DMS153 (cell line): ENCODE data around the gene RGS10.
"Not testable (repeated sequence)": the region's sequence is repeated elsewhere in the genome, so short reads cannot be mapped to it uniquely, and the experiment has no call there.

Experiments
- DNase-seq: peaks from one replicate; lab custom pipeline; 2025; lab: John Stamatoyannopoulos, UW

RGS10 gene, protein sequence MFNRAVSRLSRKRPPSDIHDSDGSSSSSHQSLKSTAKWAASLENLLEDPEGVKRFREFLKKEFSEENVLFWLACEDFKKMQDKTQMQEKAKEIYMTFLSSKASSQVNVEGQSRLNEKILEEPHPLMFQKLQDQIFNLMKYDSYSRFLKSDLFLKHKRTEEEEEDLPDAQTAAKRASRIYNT

GRCh38 chr10:119542357-119542987 lies at the start of gene RGS10:
Gene RGS10, minus strand, starts transcription at chr10:119542719. Its CDS starts 81 bp downstream, at chr10:119542638.
- DNase-seq = no peak

- no peak for DNase-seq
Measured at GRCh38 chr10:119588071-119588470, 45.6 kb upstream of the RGS10 start.

DNA sequence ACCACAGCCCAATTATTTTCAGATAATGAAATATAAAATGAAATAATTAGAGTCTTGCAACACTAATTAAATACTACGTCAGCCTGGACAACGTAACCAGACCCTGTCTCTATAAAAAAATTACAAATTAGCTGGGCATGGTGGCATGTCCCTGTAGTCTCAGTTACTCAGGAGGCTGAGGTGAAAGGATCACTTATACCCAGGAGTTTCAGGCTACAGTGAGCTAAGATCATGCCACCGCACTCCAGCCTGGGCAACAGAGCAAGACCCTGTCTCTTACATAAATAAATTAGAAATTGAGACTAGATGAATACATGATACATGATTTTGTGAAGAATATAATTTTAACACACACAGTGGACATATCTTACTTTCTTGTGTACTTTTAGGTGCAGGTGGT lies 35.8 kb upstream of the RGS10 start:
- no peak for DNase-seq

DNA sequence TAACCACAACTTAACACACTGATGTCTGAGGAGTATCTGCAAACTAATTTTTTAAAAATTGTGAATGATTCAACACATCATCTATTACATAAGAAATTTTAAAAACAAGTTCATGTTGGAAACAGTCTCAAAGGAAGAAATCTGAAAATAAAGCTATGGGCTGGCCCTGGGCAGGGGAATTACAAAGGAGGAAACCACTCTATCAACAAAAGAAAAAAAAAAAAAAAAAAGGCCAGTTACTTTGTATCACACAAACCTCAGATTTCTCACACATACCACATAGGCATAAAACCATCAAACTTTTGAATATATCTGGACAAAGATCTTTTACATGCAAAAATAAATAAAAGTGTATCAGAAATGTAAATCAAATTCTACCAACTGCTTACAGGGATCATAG lies 33.5 kb upstream of the RGS10 start:
- DNase-seq = no peak

- DNase-seq = no peak
Measured at GRCh38 chr10:119575506-119575905, 33.0 kb upstream of the RGS10 start.

DNA sequence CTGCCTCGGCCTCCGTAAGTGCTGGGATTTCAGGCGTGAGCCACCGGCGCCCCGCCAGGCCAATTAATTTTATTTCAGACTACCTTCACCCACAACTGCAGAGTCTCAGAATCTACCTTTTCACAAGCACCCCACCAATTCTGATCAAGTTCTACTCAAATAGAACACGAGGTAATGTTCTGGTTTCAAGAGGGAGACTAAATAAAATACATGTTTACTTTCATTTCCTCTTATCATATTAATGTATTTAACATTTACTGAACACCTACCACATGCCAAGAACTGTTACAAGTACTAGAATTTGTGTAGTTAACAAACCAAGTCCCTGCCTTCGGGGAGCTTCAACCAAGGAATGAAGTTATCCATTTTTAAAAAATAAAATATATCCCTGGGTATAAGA lies 25.5 kb upstream of the RGS10 start:
- DNase-seq = no peak

DNA sequence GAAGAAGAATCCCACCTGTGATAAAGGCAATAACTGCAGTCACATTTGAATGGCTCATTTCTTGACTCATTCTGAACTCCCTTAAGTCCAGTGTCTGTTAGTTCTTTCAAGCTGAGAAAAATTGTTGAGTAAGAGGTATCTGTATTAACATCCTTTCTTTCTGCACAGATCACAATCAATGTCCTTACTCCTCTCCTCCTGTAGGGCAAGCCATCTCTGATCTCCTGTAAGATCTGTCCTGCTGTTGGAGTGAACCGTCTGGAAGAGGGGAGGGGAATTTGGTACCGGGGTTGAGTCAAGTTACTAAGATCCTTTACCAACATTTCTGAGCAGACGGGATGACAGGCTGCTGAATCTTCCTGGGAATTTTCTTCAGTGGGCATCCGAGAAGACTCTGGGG lies 19.6 kb upstream of the RGS10 start:
- DNase-seq = no peak

GRCh38 chr10:119559511-119559910 lies 17.0 kb upstream of the RGS10 start:
- DNase-seq = not testable (repeated sequence)

GRCh38 chr10:119556081-119556480 lies 13.6 kb upstream of the RGS10 start:
- DNase-seq = not testable (repeated sequence)

DNA sequence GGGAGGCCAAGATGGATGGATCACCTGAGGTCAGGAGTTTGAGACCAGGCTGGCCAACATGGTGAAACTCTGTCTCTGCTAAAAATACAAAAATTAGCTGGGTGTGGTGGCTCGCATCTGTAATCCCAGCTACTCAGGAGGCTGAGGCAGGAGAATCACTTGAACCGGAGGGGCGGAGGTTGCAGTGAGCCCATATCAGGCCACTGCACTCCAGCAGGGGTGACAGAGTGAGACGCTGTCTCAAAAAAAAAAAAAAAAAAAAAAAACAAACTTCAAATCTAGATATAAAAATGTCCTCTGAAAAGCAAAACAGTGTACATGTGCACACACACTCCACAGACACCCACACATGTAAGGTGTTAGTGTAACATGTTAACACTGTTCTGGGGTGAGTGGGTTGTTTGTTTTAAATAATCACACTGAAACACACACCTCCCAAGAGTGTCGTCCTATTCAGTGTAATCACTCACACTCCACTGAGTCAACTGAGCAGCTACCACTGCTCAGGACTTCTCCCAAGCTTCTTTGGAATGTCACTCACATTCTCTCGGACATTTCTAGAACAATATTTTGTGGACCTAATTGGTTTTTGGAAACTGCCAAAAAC lies 12.8 kb upstream of the RGS10 start:
- DNase-seq = no peak

DNA sequence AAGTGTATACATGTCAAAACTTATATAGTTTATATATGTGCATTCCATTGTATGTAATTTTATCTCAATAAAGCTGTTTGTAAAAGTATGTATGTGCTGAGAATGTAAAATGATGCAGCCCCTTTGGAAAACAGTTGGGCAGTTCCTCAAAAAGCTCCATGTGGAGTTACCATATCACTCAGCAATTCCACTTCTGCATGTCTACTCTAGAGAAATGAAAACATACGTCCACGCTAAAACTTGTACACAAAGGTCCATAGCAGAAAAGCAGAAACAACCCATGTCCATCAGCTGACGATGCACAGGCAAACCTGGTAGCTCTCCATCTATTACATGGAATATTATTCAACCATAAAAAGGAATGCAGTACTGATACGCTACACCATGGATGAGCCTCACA lies 8.3 kb upstream of the RGS10 start:
- DNase-seq = no peak

DNA sequence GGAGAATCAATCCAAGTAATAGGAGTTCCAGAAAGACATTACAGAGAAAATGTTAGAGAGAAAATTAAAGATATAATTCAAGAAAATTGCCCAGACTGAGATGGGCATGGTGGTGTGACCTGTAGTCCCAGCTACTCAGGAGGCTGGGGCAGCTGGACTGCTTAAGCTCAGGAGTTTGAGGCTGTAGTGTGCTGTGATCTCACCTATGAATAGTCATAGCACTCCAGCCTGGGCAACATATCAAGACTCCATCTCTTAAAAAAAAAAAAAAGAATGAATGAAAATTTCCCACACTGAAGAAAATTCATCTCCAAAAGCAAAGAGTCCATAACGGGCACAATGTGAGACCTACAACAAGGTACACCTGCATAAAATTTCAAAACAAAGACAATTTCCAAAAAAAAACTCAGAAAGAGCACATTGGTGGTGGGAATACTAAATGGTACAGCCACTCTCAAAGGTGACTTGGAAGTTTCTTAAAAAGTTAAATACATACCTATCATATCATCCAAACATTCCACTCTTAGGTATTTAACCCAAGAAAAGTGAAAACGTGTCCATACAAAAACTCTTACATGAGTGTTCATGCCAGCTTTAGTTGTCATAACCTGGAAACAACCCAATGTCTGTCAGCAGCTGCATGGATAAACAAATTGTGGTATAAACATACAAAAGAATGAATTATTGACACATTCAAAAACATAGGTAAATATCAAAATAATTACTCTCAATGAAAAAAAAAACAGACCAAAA lies 6.9 kb upstream of the RGS10 start:
- DNase-seq = no peak

GRCh38 chr10:119546009-119546408 lies 3.5 kb upstream of the RGS10 start:
- no peak for DNase-seq

- DNase-seq = no peak
Measured at GRCh38 chr10:119545310-119545709, 2.8 kb upstream of the RGS10 start.

GRCh38 chr10:119543814-119544642 lies 1.5 kb upstream of the RGS10 start:
- DNase-seq = no peak

DNA sequence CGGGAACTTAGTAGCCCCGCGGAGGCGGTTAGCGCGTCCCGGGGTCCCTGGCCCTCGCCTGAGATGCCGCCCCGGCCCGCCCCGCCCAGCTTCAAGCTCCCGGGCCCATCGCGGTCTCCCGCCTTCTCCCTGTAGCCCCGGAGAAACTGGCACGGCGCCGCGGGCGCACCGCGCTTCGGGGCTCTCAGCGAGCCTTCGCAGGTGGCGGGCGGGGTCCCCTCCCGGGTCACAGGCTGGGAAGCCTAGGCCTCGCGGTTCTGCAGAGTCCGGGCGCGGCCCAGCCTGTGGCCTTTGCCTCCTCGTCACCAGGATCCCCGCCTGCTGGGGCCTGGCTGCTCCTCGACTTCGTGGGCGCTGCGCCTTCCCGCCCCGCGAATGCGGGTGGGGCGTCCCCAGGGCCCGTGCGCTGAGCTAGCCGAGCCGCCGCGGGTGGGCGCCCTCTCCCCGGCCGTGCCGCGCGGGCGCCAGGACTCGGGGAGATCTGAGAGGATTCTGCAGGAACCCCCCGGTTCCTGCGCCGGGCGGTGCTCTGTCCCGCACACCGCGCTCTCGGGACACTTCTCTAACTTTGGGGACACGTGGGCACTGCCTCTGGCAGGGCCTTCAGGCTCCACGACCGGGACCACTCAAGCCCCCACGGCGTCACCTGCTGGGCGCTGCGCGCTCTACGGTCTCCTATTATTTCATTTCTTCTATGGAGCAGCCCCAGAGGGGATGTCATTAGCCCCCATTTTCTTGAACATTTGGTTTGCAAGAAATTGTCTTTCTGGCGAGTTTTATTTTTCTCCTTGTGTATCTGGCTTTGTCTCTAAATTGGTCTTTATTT lies 682 bp upstream of the RGS10 start:
- no peak for DNase-seq

DNA sequence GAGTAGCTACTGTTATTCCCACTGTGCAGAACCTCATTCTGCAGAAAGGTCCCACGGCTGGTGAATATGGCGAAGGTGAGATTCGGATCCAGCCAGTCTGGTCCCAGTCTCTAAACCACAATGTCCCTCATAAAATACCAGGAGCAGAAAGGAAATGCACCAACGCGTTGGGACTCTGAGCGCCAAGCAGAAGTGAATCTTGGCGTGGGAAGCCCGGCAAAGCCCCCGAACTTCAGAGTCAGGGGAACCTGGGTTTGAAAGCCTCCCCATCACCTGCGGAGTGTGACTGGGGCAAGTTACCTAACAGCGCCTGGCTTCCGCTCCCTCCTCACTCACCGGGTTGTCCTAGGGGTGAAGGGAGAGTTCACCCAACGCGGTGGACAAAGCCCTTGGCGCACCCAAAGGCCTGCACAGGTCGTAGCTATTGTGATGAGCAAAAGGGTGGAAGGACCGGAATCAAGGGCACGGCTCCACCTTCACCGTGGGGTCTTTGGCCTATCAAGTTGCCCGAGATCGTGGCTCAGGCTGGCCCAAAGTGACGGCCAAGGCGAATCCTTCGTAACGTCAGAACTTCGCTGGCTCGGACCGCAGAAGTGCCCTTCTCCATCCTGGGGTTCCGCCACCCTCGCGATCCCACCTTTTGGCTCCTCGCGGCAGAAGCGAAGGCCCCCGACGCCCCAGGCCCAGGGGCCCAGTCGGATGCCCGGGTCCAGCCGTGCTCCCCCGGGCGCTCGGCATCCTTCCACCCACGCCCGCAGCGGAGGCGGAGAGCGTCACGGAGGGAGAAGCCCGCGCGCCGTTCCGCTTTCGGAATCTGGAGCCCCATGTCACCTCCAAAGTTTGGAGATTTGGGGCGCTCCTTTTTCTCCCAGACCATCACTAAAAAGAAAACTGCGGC lies 811 bp downstream of the RGS10 start:
- no peak for DNase-seq

GRCh38 chr10:119541046-119541445 lies 1.5 kb downstream of the RGS10 start:
- no peak for DNase-seq

DNA sequence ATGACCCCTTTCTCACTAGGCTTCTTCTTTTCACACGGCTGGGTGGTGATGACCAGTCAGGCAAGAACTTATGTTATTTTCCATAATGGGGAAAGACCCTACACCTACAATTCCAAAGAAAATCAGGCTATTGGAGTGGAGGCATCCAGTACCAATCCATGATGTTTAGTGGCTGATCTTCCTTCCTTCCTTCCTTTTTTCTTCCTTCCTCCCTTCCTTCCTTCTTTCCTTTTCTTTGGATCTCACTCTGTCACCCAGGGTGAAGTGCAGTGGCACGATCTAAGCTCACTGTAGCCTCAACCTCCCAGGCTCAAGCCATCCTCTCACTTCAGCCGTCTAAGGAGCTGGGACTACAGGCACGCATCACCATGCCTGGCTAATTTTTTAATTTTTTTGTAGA lies 2.5 kb downstream of the RGS10 start:
- no peak for DNase-seq

DNA sequence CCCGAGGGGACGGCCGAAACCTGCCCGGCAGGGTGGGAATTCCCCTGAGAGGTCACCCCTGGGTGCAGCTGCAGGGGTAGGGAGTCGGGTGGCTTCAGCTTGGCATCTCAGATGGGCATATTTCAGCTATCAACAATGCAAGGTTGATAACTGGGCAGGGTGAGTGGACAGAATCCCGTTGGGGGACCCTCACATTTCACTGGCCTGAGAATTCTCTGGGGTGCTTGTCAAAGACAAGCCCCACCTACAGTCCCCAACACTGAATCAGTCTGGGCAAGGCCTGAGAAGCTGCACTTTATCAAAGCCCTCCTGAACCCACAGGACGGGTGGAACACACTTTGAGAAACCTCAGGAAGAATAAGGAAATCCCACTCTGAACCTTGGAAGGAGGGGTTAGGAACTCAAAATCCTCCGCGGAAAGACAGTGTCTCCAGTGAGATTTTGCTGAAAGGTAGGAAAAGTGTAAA lies 3.1 kb downstream of the RGS10 start:
- DNase-seq = no peak
